ENCODE data around the gene AXDND1. TPM values are rescaled to one million over a fixed set of nuclear protein-coding genes. Genes with fewer than 3 reads are reported as not detected.

The AXDND1 gene
- total and polyA plus RNA-seq, 2 of the 8 experiments (the other 6 are each of a cell fraction or from before 2014, with no cell fraction given): 0.61 TPM; not detected in 1

DNA sequence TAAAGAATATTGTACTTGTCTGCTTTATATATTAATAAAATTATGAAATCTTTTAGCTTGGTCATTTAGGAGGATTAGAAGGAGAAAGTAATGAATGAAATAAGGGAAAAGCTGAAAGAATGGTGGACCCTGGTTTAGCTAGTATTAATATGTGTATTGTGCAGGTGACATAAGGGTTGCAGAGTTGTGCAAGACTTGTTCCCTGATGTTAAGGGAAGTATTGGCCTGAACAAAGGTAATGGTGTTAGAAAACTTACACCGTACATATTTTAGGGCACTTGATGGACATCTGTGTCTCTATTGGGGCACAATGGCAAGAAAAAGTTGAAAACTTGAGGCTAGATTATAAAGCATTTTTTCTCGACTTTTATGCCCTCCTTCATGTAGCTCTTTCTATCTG, 39.9 kb upstream of the AXDND1 start (continued):
- TF ChIP-seq, protein P1, sequence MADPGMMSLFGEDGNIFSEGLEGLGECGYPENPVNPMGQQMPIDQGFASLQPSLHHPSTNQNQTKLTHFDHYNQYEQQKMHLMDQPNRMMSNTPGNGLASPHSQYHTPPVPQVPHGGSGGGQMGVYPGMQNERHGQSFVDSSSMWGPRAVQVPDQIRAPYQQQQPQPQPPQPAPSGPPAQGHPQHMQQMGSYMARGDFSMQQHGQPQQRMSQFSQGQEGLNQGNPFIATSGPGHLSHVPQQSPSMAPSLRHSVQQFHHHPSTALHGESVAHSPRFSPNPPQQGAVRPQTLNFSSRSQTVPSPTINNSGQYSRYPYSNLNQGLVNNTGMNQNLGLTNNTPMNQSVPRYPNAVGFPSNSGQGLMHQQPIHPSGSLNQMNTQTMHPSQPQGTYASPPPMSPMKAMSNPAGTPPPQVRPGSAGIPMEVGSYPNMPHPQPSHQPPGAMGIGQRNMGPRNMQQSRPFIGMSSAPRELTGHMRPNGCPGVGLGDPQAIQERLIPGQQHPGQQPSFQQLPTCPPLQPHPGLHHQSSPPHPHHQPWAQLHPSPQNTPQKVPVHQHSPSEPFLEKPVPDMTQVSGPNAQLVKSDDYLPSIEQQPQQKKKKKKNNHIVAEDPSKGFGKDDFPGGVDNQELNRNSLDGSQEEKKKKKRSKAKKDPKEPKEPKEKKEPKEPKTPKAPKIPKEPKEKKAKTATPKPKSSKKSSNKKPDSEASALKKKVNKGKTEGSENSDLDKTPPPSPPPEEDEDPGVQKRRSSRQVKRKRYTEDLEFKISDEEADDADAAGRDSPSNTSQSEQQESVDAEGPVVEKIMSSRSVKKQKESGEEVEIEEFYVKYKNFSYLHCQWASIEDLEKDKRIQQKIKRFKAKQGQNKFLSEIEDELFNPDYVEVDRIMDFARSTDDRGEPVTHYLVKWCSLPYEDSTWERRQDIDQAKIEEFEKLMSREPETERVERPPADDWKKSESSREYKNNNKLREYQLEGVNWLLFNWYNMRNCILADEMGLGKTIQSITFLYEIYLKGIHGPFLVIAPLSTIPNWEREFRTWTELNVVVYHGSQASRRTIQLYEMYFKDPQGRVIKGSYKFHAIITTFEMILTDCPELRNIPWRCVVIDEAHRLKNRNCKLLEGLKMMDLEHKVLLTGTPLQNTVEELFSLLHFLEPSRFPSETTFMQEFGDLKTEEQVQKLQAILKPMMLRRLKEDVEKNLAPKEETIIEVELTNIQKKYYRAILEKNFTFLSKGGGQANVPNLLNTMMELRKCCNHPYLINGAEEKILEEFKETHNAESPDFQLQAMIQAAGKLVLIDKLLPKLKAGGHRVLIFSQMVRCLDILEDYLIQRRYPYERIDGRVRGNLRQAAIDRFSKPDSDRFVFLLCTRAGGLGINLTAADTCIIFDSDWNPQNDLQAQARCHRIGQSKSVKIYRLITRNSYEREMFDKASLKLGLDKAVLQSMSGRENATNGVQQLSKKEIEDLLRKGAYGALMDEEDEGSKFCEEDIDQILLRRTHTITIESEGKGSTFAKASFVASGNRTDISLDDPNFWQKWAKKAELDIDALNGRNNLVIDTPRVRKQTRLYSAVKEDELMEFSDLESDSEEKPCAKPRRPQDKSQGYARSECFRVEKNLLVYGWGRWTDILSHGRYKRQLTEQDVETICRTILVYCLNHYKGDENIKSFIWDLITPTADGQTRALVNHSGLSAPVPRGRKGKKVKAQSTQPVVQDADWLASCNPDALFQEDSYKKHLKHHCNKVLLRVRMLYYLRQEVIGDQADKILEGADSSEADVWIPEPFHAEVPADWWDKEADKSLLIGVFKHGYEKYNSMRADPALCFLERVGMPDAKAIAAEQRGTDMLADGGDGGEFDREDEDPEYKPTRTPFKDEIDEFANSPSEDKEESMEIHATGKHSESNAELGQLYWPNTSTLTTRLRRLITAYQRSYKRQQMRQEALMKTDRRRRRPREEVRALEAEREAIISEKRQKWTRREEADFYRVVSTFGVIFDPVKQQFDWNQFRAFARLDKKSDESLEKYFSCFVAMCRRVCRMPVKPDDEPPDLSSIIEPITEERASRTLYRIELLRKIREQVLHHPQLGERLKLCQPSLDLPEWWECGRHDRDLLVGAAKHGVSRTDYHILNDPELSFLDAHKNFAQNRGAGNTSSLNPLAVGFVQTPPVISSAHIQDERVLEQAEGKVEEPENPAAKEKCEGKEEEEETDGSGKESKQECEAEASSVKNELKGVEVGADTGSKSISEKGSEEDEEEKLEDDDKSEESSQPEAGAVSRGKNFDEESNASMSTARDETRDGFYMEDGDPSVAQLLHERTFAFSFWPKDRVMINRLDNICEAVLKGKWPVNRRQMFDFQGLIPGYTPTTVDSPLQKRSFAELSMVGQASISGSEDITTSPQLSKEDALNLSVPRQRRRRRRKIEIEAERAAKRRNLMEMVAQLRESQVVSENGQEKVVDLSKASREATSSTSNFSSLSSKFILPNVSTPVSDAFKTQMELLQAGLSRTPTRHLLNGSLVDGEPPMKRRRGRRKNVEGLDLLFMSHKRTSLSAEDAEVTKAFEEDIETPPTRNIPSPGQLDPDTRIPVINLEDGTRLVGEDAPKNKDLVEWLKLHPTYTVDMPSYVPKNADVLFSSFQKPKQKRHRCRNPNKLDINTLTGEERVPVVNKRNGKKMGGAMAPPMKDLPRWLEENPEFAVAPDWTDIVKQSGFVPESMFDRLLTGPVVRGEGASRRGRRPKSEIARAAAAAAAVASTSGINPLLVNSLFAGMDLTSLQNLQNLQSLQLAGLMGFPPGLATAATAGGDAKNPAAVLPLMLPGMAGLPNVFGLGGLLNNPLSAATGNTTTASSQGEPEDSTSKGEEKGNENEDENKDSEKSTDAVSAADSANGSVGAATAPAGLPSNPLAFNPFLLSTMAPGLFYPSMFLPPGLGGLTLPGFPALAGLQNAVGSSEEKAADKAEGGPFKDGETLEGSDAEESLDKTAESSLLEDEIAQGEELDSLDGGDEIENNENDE (IDR thresholded peaks at IDR 0.05; ENCODE audit: insufficient replicate concordance, low read length): no peak
- TF ChIP-seq TBP (IDR thresholded peaks at IDR 0.05; ENCODE audit: low read depth, low read length) (no peak), CEBPB (IDR thresholded peaks at IDR 0.05; ENCODE audit: low read depth, low read length) (no peak), POLR2A (IDR thresholded peaks at IDR 0.05; ENCODE audit: control extremely low read depth in 1 of 2, low read depth in 2 of 2, low read length in 2 of 2) (no peak), RAD21 (IDR thresholded peaks at IDR 0.05 in 1 of 2, conservative IDR thresholded peaks at IDR 0.05 in 1 of 2; ENCODE audit: low read depth in 2 of 2, low read length in 2 of 2) (no peak)
